ENCODE measurements around the gene SIGLEC9. TPM values are rescaled to one million over a fixed set of nuclear protein-coding genes. Genes with fewer than 3 reads are reported as not detected.

Gene SIGLEC9
- total RNA-seq, 2 donors from 2014 or later = not detected

DNA sequence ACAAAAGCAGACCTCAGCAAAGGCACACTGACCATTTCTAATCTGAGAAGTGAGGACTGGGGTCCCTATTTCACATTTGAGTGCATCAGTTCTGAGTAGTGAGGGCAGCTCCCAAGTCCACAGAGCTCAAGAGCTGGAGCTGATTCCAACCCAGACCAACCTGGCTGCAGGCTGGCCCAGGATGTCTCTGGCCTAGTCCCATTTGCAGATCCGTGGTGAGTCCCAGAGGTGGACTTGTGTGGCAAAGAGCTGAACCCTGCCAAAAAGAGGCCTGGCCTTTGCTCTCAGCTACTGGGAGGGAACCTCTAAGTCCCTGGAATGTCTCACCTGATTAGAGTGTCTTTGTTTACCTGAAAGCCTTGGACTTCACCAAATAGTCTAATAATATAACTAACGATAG, 32.0 kb downstream of the SIGLEC9 start:
- Mint-ChIP-seq H3K36me3 (ENCODE audit: low read depth) (no peaks in the 10 kb centered on the region), H3K9me3 (no peaks in the 10 kb centered on the region), H3K27ac (peak overlapping the region; percentile 89), H3K4me1 (peaks cover 35% of the 10 kb centered on the region), H3K27me3 (ENCODE audit: insufficient read depth) (peaks cover 2% of the 10 kb centered on the region), H3K4me3 (peak overlapping the region; percentile 25)
- H3K4me1 ChIP-seq (ENCODE audit: control insufficient read depth, insufficient read depth, low read length) = peaks cover 20% of the 10 kb centered on the region
- H3K4me3 ChIP-seq (ENCODE audit: low read length) = peak overlapping the region; percentile 52
- peak overlapping the region; percentile 24 for H3K9ac ChIP-seq (ENCODE audit: extremely low read depth, low read length, poor library complexity, severe bottlenecking)
- H3K27me3 ChIP-seq (ENCODE audit: control insufficient read depth, insufficient read depth, low read length, poor library complexity, severe bottlenecking) = no peaks in the 10 kb centered on the region
- DNase-seq = peak; percentile 72
- 50 to 52% methylated on average over 1 to 2 of the region's 2 CpGs for WGBS, 2 experiments (ENCODE audit: insufficient coverage in 1 of 2, insufficient read length in 1 of 2)
- no peaks in the 10 kb centered on the region for H3K9me3 ChIP-seq (ENCODE audit: control insufficient read depth, low read length)
- TF ChIP-seq, protein P1, sequence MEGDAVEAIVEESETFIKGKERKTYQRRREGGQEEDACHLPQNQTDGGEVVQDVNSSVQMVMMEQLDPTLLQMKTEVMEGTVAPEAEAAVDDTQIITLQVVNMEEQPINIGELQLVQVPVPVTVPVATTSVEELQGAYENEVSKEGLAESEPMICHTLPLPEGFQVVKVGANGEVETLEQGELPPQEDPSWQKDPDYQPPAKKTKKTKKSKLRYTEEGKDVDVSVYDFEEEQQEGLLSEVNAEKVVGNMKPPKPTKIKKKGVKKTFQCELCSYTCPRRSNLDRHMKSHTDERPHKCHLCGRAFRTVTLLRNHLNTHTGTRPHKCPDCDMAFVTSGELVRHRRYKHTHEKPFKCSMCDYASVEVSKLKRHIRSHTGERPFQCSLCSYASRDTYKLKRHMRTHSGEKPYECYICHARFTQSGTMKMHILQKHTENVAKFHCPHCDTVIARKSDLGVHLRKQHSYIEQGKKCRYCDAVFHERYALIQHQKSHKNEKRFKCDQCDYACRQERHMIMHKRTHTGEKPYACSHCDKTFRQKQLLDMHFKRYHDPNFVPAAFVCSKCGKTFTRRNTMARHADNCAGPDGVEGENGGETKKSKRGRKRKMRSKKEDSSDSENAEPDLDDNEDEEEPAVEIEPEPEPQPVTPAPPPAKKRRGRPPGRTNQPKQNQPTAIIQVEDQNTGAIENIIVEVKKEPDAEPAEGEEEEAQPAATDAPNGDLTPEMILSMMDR (conservative IDR thresholded peaks at IDR 0.05) = no peak
- H3K27ac ChIP-seq (ENCODE audit: low read depth, low read length) = peak overlapping the region; percentile 85
- H3K36me3 ChIP-seq (ENCODE audit: control insufficient read depth, insufficient read depth, low read length) = no peaks in the 10 kb centered on the region

DNA sequence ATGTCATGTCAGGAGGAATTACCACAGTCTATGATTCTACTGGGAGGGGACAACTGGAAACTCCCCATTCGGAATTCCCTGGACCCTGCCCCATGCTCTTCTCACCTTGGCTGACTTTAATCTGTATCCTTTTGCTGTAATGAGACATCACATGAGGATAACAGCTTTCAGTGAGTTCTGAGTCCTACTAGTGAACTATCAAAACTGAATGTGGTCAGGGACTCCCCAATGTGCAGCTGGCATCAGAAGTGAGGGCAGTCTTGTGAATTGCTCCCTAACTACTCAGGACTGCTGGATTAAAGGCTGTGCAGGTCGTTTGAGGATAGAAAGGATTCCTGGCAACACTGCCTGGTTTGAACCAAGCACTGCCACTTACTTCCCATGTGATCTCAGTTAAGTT, 32.6 kb downstream of the SIGLEC9 start:
- Mint-ChIP-seq H3K4me3 (no peak overlapping the region), H3K27ac (peak overlapping the region; percentile 89)

DNA sequence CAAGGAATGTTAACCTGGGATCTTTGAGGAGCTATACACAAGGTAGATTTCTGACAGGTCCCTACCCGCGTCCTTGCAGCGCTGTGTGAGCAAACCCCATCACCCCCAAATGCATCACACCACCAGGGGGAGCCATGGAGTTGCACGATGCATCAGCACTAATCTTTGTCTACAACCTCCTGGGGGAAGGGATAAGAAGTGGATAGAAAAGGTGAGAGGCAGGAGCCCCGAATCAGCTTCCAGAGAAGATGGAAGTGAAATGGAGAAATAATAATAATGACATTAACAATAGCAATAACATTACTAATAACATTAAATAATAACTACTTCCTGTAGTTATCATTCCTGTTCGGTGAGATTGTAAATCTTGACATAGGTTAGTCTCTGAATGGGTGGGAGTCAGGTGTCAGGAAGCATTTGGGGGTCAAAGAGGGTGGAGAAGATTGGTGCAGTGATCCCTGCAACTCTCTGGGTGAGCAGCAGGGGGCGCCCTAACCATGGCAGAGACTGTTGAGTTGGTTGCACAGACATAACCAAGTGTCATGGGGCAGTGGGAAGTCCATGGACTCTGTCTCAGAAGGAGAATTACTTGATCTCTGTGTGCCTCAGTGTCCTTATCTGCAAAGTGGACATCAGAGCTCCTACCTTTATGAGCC, 33.9 kb downstream of the SIGLEC9 start:
- H3K4me3 ChIP-seq (ENCODE audit: low read length) = no peak overlapping the region
- Mint-ChIP-seq H3K36me3 (ENCODE audit: low read depth) (no peaks in the 10 kb centered on the region), H3K27me3 (ENCODE audit: insufficient read depth) (no peaks in the 10 kb centered on the region), H3K27ac (peak overlapping the region; percentile 59), H3K9me3 (no peaks in the 10 kb centered on the region), H3K4me3 (no peak overlapping the region), H3K4me1 (peaks cover 35% of the 10 kb centered on the region)
- DNase-seq = peak; percentile 92
- TF ChIP-seq, protein P1 (conservative IDR thresholded peaks at IDR 0.05) = peak; percentile 90
- H3K36me3 ChIP-seq (ENCODE audit: control insufficient read depth, insufficient read depth, low read length) = no peaks in the 10 kb centered on the region
- peaks cover 20% of the 10 kb centered on the region for H3K4me1 ChIP-seq (ENCODE audit: control insufficient read depth, insufficient read depth, low read length)
- no peaks in the 10 kb centered on the region for H3K9me3 ChIP-seq (ENCODE audit: control insufficient read depth, low read length)
- no peak overlapping the region for H3K27ac ChIP-seq (ENCODE audit: low read depth, low read length)
- 58% methylated on average over 3 to 6 of the region's 7 CpGs for WGBS, 2 experiments (ENCODE audit: insufficient coverage in 1 of 2, insufficient read length in 1 of 2)
- no peak overlapping the region for H3K9ac ChIP-seq (ENCODE audit: extremely low read depth, low read length, poor library complexity, severe bottlenecking)
- H3K27me3 ChIP-seq (ENCODE audit: control insufficient read depth, insufficient read depth, low read length, poor library complexity, severe bottlenecking) = no peaks in the 10 kb centered on the region

More for the DNA sequence above, 32.6 kb downstream of the SIGLEC9 start:
- no peaks in the 10 kb centered on the region for H3K36me3 Mint-ChIP-seq (ENCODE audit: low read depth)
- peak overlapping the region; percentile 24 for H3K9ac ChIP-seq (ENCODE audit: extremely low read depth, low read length, poor library complexity, severe bottlenecking)
- WGBS, 2 experiments (ENCODE audit: insufficient coverage in 1 of 2, insufficient read length in 1 of 2) = 71 to 72% methylated on average over 2 of the region's 2 CpGs
- H3K4me3 ChIP-seq (ENCODE audit: low read length) = peak overlapping the region; percentile 14
- peaks cover 20% of the 10 kb centered on the region for H3K4me1 ChIP-seq (ENCODE audit: control insufficient read depth, insufficient read depth, low read length)
- H3K36me3 ChIP-seq (ENCODE audit: control insufficient read depth, insufficient read depth, low read length) = no peaks in the 10 kb centered on the region
- H3K27me3 Mint-ChIP-seq (ENCODE audit: insufficient read depth) = no peaks in the 10 kb centered on the region
- H3K9me3 Mint-ChIP-seq = no peaks in the 10 kb centered on the region
- TF ChIP-seq, protein P1 (conservative IDR thresholded peaks at IDR 0.05) = no peak
- H3K9me3 ChIP-seq (ENCODE audit: control insufficient read depth, low read length) = no peaks in the 10 kb centered on the region
- peaks cover 35% of the 10 kb centered on the region for H3K4me1 Mint-ChIP-seq
- DNase-seq = no peak
- H3K27me3 ChIP-seq (ENCODE audit: control insufficient read depth, insufficient read depth, low read length, poor library complexity, severe bottlenecking) = no peaks in the 10 kb centered on the region
- H3K27ac ChIP-seq (ENCODE audit: low read depth, low read length) = no peak overlapping the region

Data from endodermal cell (in vitro differentiated cells).